Transverse colon (tissue), 4 donors: ENCODE data around the gene RMI2. TPM values are rescaled to one million over a fixed set of nuclear protein-coding genes. Genes with fewer than 3 reads are reported as not detected.

Experiments
- DNase-seq: peaks from one replicate; pipeline ENCODE4 v3.0.0-alpha.2; 2019
- H3K27ac ChIP-seq, 4 donors: fragments of 200-600 bp; sonication (generic); 2 replicates each; pipeline ENCODE4 v1.5.1; 2016 to 2018; ENCODE audit warnings: inconsistent platforms in 4 of 4
- H3K27me3 ChIP-seq: fragments of 200-600 bp; sonication (generic); 2 replicates; pipeline ENCODE4 v1.5.1; 2017; ENCODE audit warnings: inconsistent platforms
- H3K36me3 ChIP-seq, 4 donors: fragments of 200-600 bp; sonication (generic); 2 replicates each; pipeline ENCODE4 v1.5.1; 2017 to 2019; ENCODE audit warnings: inconsistent platforms in 4 of 4
- H3K4me1 ChIP-seq, 4 donors: fragments of 200-600 bp; sonication (generic); 2 replicates each; pipeline ENCODE4 v1.5.1; 2017 to 2020; ENCODE audit warnings: inconsistent platforms in 4 of 4
- H3K4me3 ChIP-seq, 4 donors: fragments of 200-600 bp; sonication (generic); 1 replicate in 1 of 4; 2 replicates in 3 of 4; pipeline versions ENCODE4 v1.5.1 to v1.6.1; 2017 to 2019; ENCODE audit warnings: inconsistent platforms in 4 of 4
- H3K9me3 ChIP-seq, 2 donors: fragments of 200-600 bp; sonication (generic); 2 replicates each; pipeline ENCODE4 v1.5.1; 2017 to 2019; ENCODE audit warnings: inconsistent platforms in 2 of 2
- EP300 ChIP-seq: sonication (generic); formaldehyde crosslinking; IDR thresholded peaks from one replicate; pipeline ENCODE4 v1.6.1; 2017; ENCODE audit warnings: antibody characterized with exemption, low read depth
- POLR2A ChIP-seq: fragments of 450-650 bp; IDR thresholded peaks from one replicate; pipeline ENCODE4 v1.6.1; 2016; ENCODE audit warnings: antibody characterized with exemption, mild to moderate bottlenecking, moderate library complexity
- POLR2AphosphoS5 ChIP-seq, 3 donors: sonication (generic); formaldehyde crosslinking; IDR thresholded peaks; one replicate each; pipeline ENCODE4 v1.6.1; 2016; ENCODE audit warnings: antibody characterized with exemption in 3 of 3
- WGBS, 2 donors: methylation state at CpG; one replicate each; pipeline ENCODE4 v1.1.5; 2018; ENCODE audit warnings: low coverage in 1 of 2; 5-methylcytosine and 5-hydroxymethylcytosine counted together
- in situ Hi-C, 4 donors: fragments of 200-750 bp; cut with MboI; loops; one replicate each; pipeline versions ENCODE4 v1.15.0 to v1.15.1; 2017; ENCODE audit warnings: low sequenced_read_pairs in 3 of 4, low pct_ligation_motif_present in 1 of 4, low pct_unique_long_range_greater_than_20kb in 1 of 4
- intact Hi-C: fragments of 100-400 bp; cut with DNase I; formaldehyde crosslinking; loops from one replicate; pipeline ENCODE4 v1.15.1; 2023; ENCODE audit warnings: low total_unique reads
- total RNA-seq, 4 donors: library from RNA; depleted of rRNA; stranded (reverse); fragments of >200 nt; gene quantifications; one replicate each; pipeline ENCODE4 v1.1.0, GENCODE V29; 2016
- TF ChIP-seq, protein P1 (sequence below), 5 experiments: fragments of 200-600 bp in 3 of 5; fragments of 450-650 bp in 2 of 5; sonication (generic) in 3 of 5; IDR thresholded peaks; 1 replicate in 2 of 5; 2 replicates in 3 of 5; pipeline ENCODE4 v1.5.1; 2016 to 2017; ENCODE audit warnings: antibody characterized with exemption in 5 of 5, inconsistent platforms in 3 of 5, mild to moderate bottlenecking in 2 of 5, moderate library complexity in 1 of 5

RMI2 gene
- total RNA-seq, 4 donors from 2014 or later = 2.3 to 2.9 TPM; not detected in 2

DNA sequence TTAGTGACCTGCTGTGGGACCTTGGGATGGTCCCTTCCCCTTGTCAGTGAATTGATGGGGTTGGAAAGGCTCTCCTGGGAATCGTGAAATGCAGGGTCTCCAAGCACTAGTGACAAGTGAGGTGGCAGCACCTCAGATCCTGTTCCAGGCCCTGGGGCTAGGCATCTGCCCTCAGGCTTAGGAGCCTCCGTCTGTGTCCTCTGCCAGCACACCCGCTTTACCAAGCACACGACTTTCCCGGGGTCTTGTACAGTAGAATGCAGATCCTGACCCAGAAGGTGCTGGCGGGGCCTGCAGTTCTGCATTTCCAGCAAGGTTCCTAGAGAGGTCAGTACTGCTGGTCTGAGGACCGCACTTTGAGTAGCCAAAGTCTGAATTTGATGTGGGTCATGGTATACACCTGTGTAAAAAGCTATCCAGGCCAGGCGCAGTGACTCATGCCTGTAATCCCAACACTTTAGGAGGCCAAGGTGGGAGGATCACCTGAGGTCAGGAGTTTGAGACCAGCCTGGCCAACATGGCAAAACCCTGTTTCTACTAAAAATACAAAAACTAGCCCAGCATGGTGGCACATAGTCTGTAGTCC, 30.9 kb upstream of the RMI2 start:
- Histone ChIP-seq H3K9me3 (no peaks in the 10 kb centered on the region), H3K27ac (no peak overlapping the region), H3K36me3 (no peaks in the 10 kb centered on the region), H3K27me3 (no peaks in the 10 kb centered on the region), H3K4me1 (peaks cover 0 to 13% (median 10%) of the 10 kb centered on the region in 4 donors), H3K4me3 (no peak overlapping the region)
- no peak for DNase-seq
- TF ChIP-seq, protein P1, sequence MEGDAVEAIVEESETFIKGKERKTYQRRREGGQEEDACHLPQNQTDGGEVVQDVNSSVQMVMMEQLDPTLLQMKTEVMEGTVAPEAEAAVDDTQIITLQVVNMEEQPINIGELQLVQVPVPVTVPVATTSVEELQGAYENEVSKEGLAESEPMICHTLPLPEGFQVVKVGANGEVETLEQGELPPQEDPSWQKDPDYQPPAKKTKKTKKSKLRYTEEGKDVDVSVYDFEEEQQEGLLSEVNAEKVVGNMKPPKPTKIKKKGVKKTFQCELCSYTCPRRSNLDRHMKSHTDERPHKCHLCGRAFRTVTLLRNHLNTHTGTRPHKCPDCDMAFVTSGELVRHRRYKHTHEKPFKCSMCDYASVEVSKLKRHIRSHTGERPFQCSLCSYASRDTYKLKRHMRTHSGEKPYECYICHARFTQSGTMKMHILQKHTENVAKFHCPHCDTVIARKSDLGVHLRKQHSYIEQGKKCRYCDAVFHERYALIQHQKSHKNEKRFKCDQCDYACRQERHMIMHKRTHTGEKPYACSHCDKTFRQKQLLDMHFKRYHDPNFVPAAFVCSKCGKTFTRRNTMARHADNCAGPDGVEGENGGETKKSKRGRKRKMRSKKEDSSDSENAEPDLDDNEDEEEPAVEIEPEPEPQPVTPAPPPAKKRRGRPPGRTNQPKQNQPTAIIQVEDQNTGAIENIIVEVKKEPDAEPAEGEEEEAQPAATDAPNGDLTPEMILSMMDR (IDR thresholded peaks at IDR 0.05) = no peak
- no peak for TF ChIP-seq POLR2A
- intact Hi-C loops (no loop called here), in situ Hi-C loops (no loop called here)
- WGBS, 2 donors = 97% methylated on average over 8 of the region's 8 CpGs; no CpG with 5 or more reads in 1 of the 2 donors

DNA sequence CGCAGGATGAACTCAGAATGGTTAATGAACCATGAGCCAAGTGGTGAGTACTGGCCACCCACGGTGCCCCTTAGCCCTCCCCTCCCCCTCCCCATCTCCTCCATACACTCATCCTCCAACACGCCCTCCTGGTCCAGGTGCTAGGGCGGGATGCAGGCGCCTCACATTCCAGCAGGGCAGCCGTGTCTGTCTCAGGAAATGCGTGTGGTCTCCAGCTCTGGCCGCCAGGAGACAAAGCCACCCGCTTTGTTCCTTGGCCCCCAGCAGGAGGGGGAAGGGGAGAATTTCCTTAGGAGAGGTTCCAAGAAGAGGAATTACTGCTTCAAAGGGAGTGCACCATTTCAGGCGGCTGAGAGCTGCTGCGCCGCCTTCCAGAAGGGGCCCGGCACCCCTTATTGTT, 29.7 kb upstream of the RMI2 start:
- Histone ChIP-seq H3K36me3 (no peaks in the 10 kb centered on the region), H3K4me3 (no peak overlapping the region), H3K9me3 (no peaks in the 10 kb centered on the region), H3K27ac (no peak overlapping the region), H3K27me3 (no peaks in the 10 kb centered on the region), H3K4me1 (peaks cover 0 to 13% (median 10%) of the 10 kb centered on the region in 4 donors)
- WGBS, 2 donors = 49 to 66% methylated on average over 5 to 13 of the region's 13 CpGs
- DNase-seq = no peak
- intact Hi-C loops = no loop called here
- in situ Hi-C loops = no loop called here
- TF ChIP-seq EP300 (no peak), POLR2AphosphoS5 (IDR thresholded peaks at IDR 0.05) (no peak), POLR2A (no peak)
- TF ChIP-seq, protein P1 (IDR thresholded peaks at IDR 0.05) = no peak

DNA sequence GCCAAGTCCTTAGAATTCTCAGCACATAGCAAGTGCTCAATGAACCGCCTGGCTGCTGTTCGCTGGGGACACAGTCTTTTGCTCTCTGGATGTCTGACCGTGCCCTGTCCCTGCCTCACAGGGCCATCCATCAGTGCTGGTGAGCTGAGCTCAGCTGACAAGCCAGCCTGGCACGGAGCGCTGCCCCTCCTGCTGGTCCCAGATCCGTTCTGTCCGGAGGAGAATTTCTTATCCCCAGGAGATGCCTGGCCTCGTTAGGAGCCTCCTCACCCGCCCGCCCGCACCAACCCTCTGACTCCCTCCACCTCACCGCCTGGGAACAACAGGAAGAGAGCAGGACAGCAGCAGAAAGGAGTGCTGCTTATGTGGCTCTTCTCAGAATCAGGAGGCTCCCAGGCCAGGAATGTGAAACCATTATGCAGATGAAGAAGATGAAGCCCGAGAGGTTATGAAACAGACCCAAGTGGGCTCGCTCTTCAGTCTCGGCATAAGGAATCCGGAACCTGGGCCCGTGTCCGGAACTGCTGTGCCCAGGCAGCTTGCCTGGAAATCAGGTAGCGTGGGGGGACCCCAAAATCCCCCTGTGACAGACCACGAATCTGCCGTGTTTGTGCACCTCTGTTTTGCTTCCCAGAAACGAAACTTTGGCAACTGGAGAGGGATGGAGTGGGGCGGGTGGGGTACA, 28.8 kb upstream of the RMI2 start:
- TF ChIP-seq POLR2A (no peak), EP300 (no peak), POLR2AphosphoS5 (IDR thresholded peaks at IDR 0.05) (no peak)
- TF ChIP-seq, protein P1 (IDR thresholded peaks at IDR 0.05) = no peak
- H3K4me3 ChIP-seq = no peak overlapping the region
- no peak for DNase-seq
- H3K9me3 ChIP-seq = no peaks in the 10 kb centered on the region
- 83 to 86% methylated on average over 2 to 23 of the region's 23 CpGs for WGBS, 2 donors
- no peaks in the 10 kb centered on the region for H3K27me3 ChIP-seq
- in situ Hi-C loops = no loop called here
- intact Hi-C loops = no loop called here
- H3K4me1 ChIP-seq = peaks cover 0 to 13% (median 10%) of the 10 kb centered on the region in 4 donors
- H3K36me3 ChIP-seq = no peaks in the 10 kb centered on the region
- H3K27ac ChIP-seq = no peak overlapping the region

DNA sequence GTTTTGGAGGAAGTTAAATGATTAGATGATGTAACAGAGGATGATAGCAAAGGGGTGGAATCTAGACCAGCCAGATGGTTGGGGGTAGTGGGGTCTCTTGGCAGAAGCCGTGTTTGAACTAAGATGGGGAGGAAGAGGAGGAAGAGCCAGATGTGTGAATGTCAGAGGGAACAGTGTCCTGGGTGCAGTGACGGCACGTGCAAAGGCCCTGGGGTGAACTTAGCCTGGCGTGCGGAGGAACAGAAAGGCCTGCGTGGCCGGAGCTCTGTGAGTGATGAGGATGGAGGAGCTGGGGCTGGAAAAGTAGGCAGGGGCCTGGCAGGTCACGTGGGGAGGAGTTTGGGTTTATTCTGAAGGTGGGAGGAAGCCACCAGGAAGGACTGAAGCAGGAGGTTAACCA, 26.4 kb upstream of the RMI2 start:
- no peak for DNase-seq
- WGBS, 2 donors = 94 to 97% methylated on average over 7 to 8 of the region's 8 CpGs
- no peaks in the 10 kb centered on the region for H3K4me1 ChIP-seq
- intact Hi-C loops (no loop called here), in situ Hi-C loops (no loop called here)
- TF ChIP-seq POLR2A = no peak
- no peak for TF ChIP-seq EP300
- TF ChIP-seq POLR2AphosphoS5 (IDR thresholded peaks at IDR 0.05) = no peak
- TF ChIP-seq, protein P1 (IDR thresholded peaks at IDR 0.05) = no peak
- H3K4me3 ChIP-seq = no peak overlapping the region
- H3K27me3 ChIP-seq = no peaks in the 10 kb centered on the region
- H3K9me3 ChIP-seq = no peaks in the 10 kb centered on the region
- H3K36me3 ChIP-seq = no peaks in the 10 kb centered on the region
- no peak overlapping the region for H3K27ac ChIP-seq
